PFSK-1 (cell line): ENCODE results near the gene MLXIPL.

Source experiments
- FOXP2 ChIP-seq: optimal IDR thresholded peaks from 2 replicates; pipeline ENCODE3; 2011; ENCODE audit warnings: borderline replicate concordance, control low read depth, inconsistent platforms; ENCODE audit not compliant: insufficient read depth; ENCODE audit errors: extremely low read length, extremely low read depth
- POLR2AphosphoS5 ChIP-seq: IDR thresholded peaks from 2 replicates; pipeline ENCODE4 v1.6.1; 2012; ENCODE audit warnings: low read depth, mild to moderate bottlenecking, control low read depth, low read length, moderate library complexity
- SIN3A ChIP-seq: IDR thresholded peaks from 2 replicates; pipeline ENCODE4 v1.6.1; 2012; ENCODE audit warnings: mild to moderate bottlenecking, low read length, moderate library complexity, borderline replicate concordance; ENCODE audit not compliant: insufficient read depth
- TAF1 ChIP-seq: IDR thresholded peaks from 2 replicates; pipeline ENCODE4 v1.6.1; 2012; ENCODE audit warnings: low read length, control low read depth, borderline replicate concordance; ENCODE audit not compliant: insufficient read depth
- TF ChIP-seq, protein P1 (sequence below), 2 experiments: IDR thresholded peaks; 2 replicates each; pipeline versions ENCODE4 v1.6.1 to v1.8.0; 2011 to 2012; ENCODE audit warnings: low read depth in 2 of 2, low read length in 2 of 2, control low read depth in 1 of 2, inconsistent platforms in 1 of 2, mild to moderate bottlenecking in 1 of 2, moderate library complexity in 1 of 2; ENCODE audit not compliant: insufficient read depth in 1 of 2

Gene MLXIPL

DNA sequence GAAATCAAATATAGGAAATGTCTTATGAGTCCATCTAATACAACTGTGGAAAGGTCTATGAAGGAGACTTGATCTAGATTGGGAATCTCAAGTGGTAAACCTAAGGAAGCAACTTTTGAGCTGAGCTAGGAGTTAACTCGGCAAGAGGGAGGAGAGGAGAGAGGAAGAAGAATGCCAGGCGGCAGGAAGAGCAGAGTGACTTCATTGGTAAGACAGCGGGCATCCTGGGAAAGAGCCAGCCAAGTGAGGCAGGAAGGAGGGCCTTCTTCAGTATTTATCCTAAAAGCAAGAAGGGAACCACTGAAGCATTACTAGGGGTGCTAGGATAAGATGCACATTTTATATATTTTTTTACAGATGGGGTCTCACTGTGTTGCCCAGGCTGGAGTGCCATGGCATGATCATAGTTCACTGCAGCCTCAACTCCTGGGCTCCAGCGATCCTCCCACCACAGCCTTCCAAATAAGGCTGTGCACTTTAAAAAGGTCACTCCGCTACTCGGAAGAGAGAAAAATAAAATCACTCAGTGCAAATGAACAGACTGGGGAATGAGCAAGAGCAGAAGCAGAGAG lies 68.8 kb downstream of the MLXIPL start:
- TF ChIP-seq FOXP2: no peak
- TF ChIP-seq POLR2AphosphoS5: no peak
- TF ChIP-seq SIN3A: no peak

DNA sequence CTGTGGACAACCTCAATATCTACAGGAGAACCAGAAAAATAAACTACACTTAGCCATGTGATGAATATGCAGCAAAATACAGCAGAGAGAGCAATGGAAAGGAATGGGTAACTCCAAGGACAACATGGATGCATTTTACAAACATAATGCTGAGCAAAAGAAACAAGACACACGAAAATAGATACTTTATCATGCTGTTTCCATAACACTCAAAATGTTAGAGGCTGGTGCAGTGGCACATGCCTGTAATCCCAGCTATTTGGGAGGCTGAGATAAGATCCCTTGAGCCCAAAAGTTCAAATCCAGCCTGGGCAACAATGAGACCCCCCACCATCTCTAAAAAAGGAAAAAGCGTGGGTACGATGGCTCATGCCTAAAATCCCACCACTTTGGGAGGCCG lies 75.1 kb downstream of the MLXIPL start:
- TF ChIP-seq POLR2AphosphoS5: no peak
- no peak for TF ChIP-seq SIN3A
- TF ChIP-seq FOXP2: no peak
- TF ChIP-seq TAF1: no peak
- TF ChIP-seq, protein P1, sequence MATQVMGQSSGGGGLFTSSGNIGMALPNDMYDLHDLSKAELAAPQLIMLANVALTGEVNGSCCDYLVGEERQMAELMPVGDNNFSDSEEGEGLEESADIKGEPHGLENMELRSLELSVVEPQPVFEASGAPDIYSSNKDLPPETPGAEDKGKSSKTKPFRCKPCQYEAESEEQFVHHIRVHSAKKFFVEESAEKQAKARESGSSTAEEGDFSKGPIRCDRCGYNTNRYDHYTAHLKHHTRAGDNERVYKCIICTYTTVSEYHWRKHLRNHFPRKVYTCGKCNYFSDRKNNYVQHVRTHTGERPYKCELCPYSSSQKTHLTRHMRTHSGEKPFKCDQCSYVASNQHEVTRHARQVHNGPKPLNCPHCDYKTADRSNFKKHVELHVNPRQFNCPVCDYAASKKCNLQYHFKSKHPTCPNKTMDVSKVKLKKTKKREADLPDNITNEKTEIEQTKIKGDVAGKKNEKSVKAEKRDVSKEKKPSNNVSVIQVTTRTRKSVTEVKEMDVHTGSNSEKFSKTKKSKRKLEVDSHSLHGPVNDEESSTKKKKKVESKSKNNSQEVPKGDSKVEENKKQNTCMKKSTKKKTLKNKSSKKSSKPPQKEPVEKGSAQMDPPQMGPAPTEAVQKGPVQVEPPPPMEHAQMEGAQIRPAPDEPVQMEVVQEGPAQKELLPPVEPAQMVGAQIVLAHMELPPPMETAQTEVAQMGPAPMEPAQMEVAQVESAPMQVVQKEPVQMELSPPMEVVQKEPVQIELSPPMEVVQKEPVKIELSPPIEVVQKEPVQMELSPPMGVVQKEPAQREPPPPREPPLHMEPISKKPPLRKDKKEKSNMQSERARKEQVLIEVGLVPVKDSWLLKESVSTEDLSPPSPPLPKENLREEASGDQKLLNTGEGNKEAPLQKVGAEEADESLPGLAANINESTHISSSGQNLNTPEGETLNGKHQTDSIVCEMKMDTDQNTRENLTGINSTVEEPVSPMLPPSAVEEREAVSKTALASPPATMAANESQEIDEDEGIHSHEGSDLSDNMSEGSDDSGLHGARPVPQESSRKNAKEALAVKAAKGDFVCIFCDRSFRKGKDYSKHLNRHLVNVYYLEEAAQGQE (IDR thresholded peaks at IDR 0.05; ENCODE audit: insufficient read depth in 1 of 2, low read depth in 2 of 2, low read length in 2 of 2): no peak

DNA sequence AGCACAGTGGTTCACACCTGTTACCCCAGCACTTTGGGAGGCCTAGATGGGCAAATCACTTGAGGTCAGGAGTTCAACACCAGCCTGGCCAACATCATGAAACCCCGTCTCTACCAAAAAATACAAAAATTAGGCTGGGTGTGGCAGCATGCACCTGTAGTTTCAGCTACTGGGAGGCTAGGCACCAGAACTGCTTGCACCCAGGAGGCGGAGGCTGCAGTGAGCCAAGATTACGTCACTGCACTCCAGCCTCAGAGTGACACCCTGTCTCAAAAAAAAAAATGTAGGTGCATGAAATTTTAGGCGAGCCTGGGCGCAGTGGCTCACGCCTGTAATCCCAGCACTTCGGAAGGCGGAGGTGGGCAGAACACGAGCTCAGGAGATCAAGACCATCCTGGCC lies 76.5 kb downstream of the MLXIPL start:
- TF ChIP-seq SIN3A: no peak
- TF ChIP-seq, protein P1 (IDR thresholded peaks at IDR 0.05; ENCODE audit: insufficient read depth in 1 of 2, low read depth in 2 of 2, low read length in 2 of 2): no peak
- no peak for TF ChIP-seq POLR2AphosphoS5
- no peak for TF ChIP-seq FOXP2
- no peak for TF ChIP-seq TAF1

DNA sequence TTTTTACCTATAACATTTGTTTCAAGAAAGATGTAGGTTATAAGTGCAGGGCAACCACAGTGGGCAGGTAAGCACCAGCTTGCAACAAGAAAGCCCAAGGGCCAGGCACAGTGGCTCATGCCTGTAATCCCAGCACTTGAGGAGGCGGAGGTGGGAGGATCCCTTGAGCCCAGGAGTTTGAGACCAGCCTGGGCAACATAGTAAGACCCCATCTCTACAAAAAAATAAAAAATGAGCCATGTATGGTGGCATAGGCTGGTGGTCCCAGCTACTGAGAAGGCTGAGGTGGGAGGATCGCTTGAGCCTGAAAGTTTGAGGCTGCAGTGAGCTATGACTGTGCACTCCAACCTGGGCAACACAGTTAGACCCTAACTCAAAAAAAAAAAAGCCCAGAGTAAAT lies 79.6 kb downstream of the MLXIPL start:
- TF ChIP-seq POLR2AphosphoS5: no peak
- no peak for TF ChIP-seq TAF1
- TF ChIP-seq, protein P1 (IDR thresholded peaks at IDR 0.05; ENCODE audit: insufficient read depth in 1 of 2, low read depth in 2 of 2, low read length in 2 of 2): no peak
- TF ChIP-seq SIN3A: no peak
- no peak for TF ChIP-seq FOXP2
